OCI-M2 (cell line): ENCODE results near the gene DISC1.

ENCODE experiments used
- DNase-seq: peaks from one replicate; lab custom pipeline; 2025; ENCODE audit not compliant: unreplicated experiment; lab: John Stamatoyannopoulos, UW

Gene DISC1

DNA sequence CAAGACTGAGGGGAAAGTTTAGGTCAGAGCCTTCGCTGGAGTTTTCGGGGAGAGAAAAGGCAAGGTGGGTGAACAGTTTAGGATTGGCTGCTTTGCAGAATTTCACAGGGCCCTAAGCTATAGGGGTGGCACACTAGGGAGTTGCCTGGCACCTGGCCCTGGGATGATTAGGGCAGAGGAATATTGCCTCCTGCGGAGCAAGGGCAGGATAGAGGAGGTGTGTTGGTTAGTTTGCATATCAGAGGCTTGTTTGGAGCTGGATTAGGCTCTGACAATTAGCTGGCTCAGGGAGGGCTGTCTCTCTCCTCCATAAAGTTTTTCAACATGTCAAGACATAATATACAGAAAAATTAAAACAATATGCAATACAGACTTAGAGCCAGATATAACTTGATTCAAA, 436.4 kb downstream of the DISC1 start:
- no peak for DNase-seq

DNA sequence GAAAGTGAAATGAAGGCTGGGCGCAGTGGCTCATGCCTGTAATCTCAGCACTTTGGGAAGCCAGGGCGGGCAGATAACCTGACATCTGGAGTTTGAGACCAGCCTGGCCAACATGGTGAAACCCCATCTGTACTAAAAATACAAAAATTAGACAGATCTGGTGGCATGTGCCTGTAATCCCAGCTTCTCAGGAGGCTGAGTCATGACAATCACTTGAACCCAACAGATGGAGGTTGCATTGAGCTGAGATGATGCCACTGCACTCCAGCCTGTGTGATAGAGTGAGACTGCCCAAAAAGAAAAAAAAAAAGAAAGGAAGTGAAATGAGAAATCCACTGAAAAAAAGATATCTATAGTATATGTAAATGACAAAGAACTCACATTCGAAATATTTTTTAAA, 439.9 kb downstream of the DISC1 start:
- DNase-seq = no peak

DNA sequence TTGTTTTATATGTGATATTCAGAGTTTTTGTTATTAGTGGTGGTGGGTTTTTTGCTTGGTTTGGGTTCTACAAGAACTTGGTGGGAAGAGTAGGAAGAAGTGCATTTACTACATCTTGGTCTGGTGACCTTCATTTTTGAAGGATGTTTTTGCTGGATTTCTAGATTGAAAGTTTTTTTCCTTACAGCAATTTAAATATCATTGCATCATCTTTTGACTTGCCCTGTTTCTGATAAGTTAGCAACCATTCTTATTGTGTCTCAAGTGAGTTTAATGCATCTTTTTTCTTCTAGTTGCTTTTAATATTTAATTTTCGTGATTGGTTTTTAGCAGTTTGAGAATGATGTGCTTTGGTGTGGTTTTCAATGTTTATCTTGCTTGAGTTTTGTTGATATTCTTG, 447.7 kb downstream of the DISC1 start:
- no peak for DNase-seq

DNA sequence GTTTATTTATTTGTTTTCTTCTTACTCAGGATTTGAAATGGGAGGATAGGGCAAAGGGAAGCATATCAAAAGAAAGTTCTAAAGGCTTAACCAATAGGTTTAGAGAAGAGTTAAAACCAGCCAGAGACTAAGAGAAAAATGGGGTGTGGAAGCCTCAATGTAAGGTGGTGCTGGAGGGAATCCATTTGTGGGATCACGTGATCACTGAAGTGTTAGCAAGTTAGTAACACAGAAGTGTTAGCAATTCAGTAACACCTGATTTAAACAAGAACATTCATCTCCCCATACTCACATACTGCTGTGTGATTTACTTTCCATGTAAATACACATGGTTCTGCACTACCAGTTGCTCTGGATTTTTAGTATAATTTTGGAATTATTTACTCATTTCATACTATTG, 451.2 kb downstream of the DISC1 start:
- no peak for DNase-seq

DNA sequence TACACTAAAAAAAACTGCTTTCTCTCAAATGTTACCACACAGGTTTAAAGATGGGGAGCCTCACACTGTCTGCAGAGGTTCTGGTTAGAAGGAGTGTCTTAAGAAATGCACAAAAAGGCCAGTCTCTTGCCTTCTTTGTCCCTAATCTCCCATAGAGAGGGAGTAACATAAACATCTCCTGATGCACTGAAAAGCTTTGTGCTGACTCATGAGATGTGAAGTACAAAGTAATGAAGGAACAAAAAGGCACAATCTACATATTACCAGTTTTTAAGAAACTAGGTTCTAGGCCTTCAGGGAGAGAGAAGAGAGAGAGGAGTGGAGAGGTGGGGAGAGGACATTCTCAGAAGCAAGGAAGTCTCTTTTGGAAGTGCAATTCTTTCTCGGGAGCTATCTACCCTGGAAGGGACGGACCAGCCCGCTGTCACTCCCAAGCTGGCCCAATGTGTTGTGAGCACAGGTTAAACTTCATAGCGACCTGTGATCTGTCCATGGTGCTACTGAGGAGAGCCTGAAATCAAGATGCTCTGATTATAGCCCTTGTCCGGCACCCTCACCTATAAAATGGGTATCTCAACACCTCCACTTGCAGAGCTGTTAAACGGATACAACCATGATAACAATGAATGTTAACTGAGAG, 458.1 kb downstream of the DISC1 start:
- no peak for DNase-seq

DNA sequence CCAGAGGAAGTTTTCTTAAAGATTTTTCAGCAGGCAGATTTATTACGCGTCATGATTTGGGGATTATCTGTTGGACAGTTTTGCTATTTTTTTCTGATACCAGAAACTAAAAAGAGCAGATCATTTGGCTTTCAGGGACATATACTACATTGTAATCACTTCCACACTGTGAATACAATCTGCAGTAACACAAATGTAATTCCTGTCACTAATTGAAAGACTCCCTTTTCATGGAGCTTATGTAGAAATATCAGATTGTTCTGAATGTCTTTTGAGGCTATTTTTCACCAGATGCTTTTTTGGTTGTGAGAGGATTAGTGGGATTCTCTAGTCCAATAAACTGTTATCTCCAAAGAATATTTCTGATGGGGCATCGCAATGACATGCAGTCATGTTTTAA, 464.2 kb downstream of the DISC1 start:
- no peak for DNase-seq
